Heart left ventricle (tissue), 16 donors: ENCODE measurements around the gene SLC25A3. TPM values are rescaled to one million over a fixed set of nuclear protein-coding genes. Genes with fewer than 3 reads are reported as not detected.

Source experiments
- ATAC-seq, 4 donors: fragments of 200-7000 bp; cut with Tn5 transposase; one replicate each; pipeline ENCODE4 v1.9.1; 2020 to 2022; ENCODE audit warnings: moderate library complexity in 4 of 4, mild to moderate bottlenecking in 3 of 4, moderate number of reproducible peaks in 1 of 4
- DNase-seq, 5 donors: peaks; one replicate each; pipeline ENCODE4 v3.0.0-alpha.2; 2020
- H3K27ac ChIP-seq, 12 donors: fragments of 200-600 bp; sonication (generic) in 4 of 12; one replicate each; pipeline versions ENCODE4 v1.5.0 to v1.8.0; 2016 to 2022; ENCODE audit warnings: mild to moderate bottlenecking in 2 of 12
- H3K27me3 ChIP-seq, 9 donors: fragments of 200-600 bp; sonication (generic) in 2 of 9; one replicate each; pipeline versions ENCODE4 v1.5.1 to v1.8.0; 2016 to 2022; ENCODE audit warnings: mild to moderate bottlenecking in 3 of 9
- H3K36me3 ChIP-seq, 9 donors: fragments of 200-600 bp; sonication (generic) in 2 of 9; one replicate each; pipeline versions ENCODE4 v1.5.0 to v1.8.0; 2018 to 2022; ENCODE audit warnings: mild to moderate bottlenecking in 2 of 9
- H3K4me1 ChIP-seq, 12 donors: fragments of 200-600 bp; sonication (generic) in 4 of 12; one replicate each; pipeline versions ENCODE4 v1.5.0 to v1.8.0; 2016 to 2022; ENCODE audit warnings: mild to moderate bottlenecking in 3 of 12
- H3K4me3 ChIP-seq, 12 donors: fragments of 200-600 bp; sonication (generic) in 4 of 12; one replicate each; pipeline versions ENCODE4 v1.5.0 to v1.8.0; 2017 to 2022; ENCODE audit warnings: mild to moderate bottlenecking in 9 of 12, moderate library complexity in 4 of 12
- H3K9me3 ChIP-seq, 12 donors: fragments of 200-600 bp; sonication (generic) in 4 of 12; one replicate each; pipeline versions ENCODE4 v1.5.0 to v1.8.0; 2016 to 2022; ENCODE audit warnings: mild to moderate bottlenecking in 1 of 12
- POLR2A ChIP-seq, 2 donors: fragments of 450-650 bp; IDR thresholded peaks; one replicate each; pipeline ENCODE4 v1.6.1; 2017; ENCODE audit warnings: antibody characterized with exemption in 2 of 2, mild to moderate bottlenecking in 2 of 2, moderate library complexity in 2 of 2
- WGBS, 4 donors: extraction: QIAGEN DNeasy Blood & Tissue Kit in 2 of 4; methylation state at CpG; one replicate each; pipeline versions ENCODE4 v1.1.5 to v1.1.7; 2013 to 2018; 5-methylcytosine and 5-hydroxymethylcytosine counted together
- intact Hi-C, 10 donors: fragments of 100-400 bp; cut with DNase I; formaldehyde crosslinking; loops; one replicate each; pipeline versions ENCODE4 v1.11.1 to v1.14.2; 2022
- polyA plus RNA-seq, 2 donors: library from polyadenylated mRNA; stranded (reverse); fragments of 200-250 nt; gene quantifications; one replicate each; pipeline ENCODE4 v1.2.3, GENCODE V29; 2013
- total RNA-seq, 9 donors: library from RNA; depleted of rRNA in 2 of 9; stranded (reverse); fragments of >200 nt in 2 of 9; fragmentation: NEBNext Ultra II Directional in 3 of 9; extraction: Animal tissue kit (Norgen Biotek cat#: 25700) in 3 of 9; gene quantifications; one replicate each; pipeline versions ENCODE4 v1.1.0 to v1.2.4, GENCODE V29; 2016 to 2023
- TF ChIP-seq, protein P1 (sequence below), 12 donors: fragments of 200-600 bp; sonication (generic) in 4 of 12; IDR thresholded peaks; one replicate each; pipeline versions ENCODE4 v1.5.0 to v1.8.0; 2018 to 2022; ENCODE audit warnings: antibody characterized with exemption in 12 of 12, mild to moderate bottlenecking in 5 of 12
- donor health status: ischemic (EF 13 %, LVEDD 7.1; RV severe dilation, severe dysfunction).
- donor health status: healthy with polysubstance abuse.
- donor health status: DM: no; HTN: yes; CAD: no.
- donor health status: DM: no; HTN: no; CAD: no.
- donor health status: ischemic (EF 25% LVEDD 6.9; RV normal size, moderate dysfunction).
- donor health status: ischemic (EF 25% LVEDD 5.7; RV mildly dilated, moderate dysfunction).
- donor health status: healthy.
- donor health status: DM: yes; HTN: yes; CAD: no.
- donor health status: ischemic (EF 35%, LVEDD 5.7; RV mildly dilated, moderate dysfunction).
- donor health status: nonischemic (EF 11% LVEDD 7.7; RV severe dilation, severe dysfunction).
- donor health status: DM: yes; HTN: yes; CAD: no.
- donor health status: PGD.
- donor health status: ischemic (EF 29% LVEDD 5.4; RV normal size, mild dysfunction).
- donor health status: nonischemic (EF 23%, LVEDD 6.1; RV moderate dilation, normal function).

The SLC25A3 gene
- total and polyA plus RNA-seq, 11 donors = 852 to 2,779 (median 1,563) TPM

DNA sequence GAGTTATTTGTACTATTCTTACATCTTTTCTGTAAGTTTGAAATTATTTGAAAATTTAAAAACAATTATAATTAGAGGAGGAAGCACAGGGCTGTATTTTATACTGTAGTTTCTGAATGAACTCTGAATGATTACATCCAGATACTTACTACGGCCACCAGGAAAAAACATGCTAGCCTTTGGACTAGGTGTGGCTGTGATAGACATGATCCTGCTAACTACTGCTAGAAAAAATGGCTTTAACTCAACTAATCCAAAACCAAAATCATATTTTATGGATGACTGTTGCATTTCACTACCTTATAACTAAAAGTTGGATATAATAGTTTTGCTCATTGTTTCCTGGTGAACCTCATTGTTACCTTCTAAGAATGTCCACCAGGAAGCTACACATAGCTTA lies 15.1 kb upstream of the SLC25A3 start:
- no peak for DNase-seq
- no peaks in the 10 kb centered on the region for H3K9me3 ChIP-seq
- H3K27ac ChIP-seq = no peak overlapping the region
- peaks cover 0 to 3% (median 0%) of the 10 kb centered on the region in 12 donors for H3K4me1 ChIP-seq
- TF ChIP-seq POLR2A (IDR thresholded peaks at IDR 0.05) = no peak
- TF ChIP-seq, protein P1, sequence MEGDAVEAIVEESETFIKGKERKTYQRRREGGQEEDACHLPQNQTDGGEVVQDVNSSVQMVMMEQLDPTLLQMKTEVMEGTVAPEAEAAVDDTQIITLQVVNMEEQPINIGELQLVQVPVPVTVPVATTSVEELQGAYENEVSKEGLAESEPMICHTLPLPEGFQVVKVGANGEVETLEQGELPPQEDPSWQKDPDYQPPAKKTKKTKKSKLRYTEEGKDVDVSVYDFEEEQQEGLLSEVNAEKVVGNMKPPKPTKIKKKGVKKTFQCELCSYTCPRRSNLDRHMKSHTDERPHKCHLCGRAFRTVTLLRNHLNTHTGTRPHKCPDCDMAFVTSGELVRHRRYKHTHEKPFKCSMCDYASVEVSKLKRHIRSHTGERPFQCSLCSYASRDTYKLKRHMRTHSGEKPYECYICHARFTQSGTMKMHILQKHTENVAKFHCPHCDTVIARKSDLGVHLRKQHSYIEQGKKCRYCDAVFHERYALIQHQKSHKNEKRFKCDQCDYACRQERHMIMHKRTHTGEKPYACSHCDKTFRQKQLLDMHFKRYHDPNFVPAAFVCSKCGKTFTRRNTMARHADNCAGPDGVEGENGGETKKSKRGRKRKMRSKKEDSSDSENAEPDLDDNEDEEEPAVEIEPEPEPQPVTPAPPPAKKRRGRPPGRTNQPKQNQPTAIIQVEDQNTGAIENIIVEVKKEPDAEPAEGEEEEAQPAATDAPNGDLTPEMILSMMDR (IDR thresholded peaks at IDR 0.05) = no peak
- H3K36me3 ChIP-seq = no peaks in the 10 kb centered on the region
- H3K4me3 ChIP-seq = no peak overlapping the region
- ATAC-seq = no peak
- intact Hi-C loops = no loop called here
- H3K27me3 ChIP-seq = no peaks in the 10 kb centered on the region
- WGBS, 4 donors = 87 to 92% (median 89%) methylated on average over 1 of the region's 1 CpG

DNA sequence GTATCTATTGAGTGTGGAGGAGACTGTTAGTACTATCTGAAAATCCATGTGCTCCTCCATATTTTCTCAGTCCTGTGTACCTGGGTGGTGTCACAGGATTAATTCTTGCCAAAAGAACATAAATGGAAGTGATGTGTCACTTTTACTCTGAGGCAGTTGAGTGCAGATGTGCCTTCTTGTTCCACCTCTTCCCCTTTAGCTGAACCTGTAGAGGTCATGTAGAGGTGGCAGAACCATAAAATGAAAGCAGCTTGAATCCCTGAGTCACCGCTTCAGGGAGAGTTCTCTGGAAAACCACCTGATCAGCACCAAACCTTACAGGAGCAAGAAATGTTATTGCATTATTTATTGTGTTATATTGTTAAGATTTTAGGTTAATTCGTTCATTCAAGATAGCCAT lies 14.7 kb upstream of the SLC25A3 start:
- no peak overlapping the region for H3K4me3 ChIP-seq
- H3K4me1 ChIP-seq = peaks cover 0 to 3% (median 0%) of the 10 kb centered on the region in 12 donors
- intact Hi-C loops = no loop called here
- H3K9me3 ChIP-seq = no peaks in the 10 kb centered on the region
- DNase-seq (no peak), ATAC-seq (no peak)
- H3K27ac ChIP-seq = no peak overlapping the region
- no peak for TF ChIP-seq POLR2A (IDR thresholded peaks at IDR 0.05)
- TF ChIP-seq, protein P1 (IDR thresholded peaks at IDR 0.05) = no peak
- H3K36me3 ChIP-seq = no peaks in the 10 kb centered on the region
- WGBS, 4 donors = 78 to 94% (median 90%) methylated on average over 2 of the region's 2 CpGs
- H3K27me3 ChIP-seq = no peaks in the 10 kb centered on the region

DNA sequence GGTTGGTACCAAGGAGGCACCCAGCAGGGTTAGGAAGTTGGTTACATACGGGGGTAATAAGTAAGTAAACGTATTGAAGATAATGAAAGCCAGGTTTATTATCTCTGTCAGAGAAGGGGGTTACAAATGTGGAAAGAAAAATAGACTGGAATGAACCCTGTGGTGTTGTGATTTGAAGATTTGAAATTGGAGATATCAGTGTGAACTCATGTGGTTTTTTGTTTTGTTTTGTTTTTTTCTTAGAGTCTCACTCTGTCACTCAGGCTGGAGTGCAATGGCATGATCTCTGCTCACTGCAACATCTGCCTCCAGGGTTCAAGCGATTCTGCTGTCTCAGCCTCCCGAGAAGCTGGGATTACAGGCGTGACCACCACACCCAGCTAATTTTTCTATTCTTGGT lies 14.1 kb upstream of the SLC25A3 start:
- no peak overlapping the region for H3K27ac ChIP-seq
- 85 to 87% (median 86%) methylated on average over 5 of the region's 5 CpGs for WGBS, 4 donors
- H3K36me3 ChIP-seq = no peaks in the 10 kb centered on the region
- H3K4me3 ChIP-seq = no peak overlapping the region
- ATAC-seq (no peak), DNase-seq (no peak)
- intact Hi-C loops = no loop called here
- H3K9me3 ChIP-seq = no peaks in the 10 kb centered on the region
- no peaks in the 10 kb centered on the region for H3K4me1 ChIP-seq
- no peak for TF ChIP-seq POLR2A (IDR thresholded peaks at IDR 0.05)
- TF ChIP-seq, protein P1 (IDR thresholded peaks at IDR 0.05) = no peak
- no peaks in the 10 kb centered on the region for H3K27me3 ChIP-seq

DNA sequence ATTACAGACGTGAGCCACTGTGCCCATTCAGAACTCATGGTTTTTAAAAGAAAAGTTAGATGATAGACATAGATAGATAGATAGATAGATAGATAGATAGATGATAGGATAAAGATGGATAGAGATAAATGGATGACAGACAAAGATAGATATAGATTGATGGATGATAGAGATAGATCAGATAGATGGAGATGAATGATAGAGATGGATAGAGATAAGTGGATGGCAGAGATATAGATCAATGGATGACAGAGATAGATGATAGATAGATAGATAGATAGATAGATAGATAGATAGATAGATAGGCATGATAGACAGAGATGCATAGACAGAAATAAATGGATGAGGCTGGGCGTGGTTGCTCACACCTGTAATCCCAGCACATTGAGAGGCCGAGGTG lies 13.7 kb upstream of the SLC25A3 start:
- Histone ChIP-seq H3K4me3 (no peak overlapping the region), H3K27ac (no peak overlapping the region), H3K36me3 (no peaks in the 10 kb centered on the region), H3K9me3 (no peaks in the 10 kb centered on the region), H3K27me3 (no peaks in the 10 kb centered on the region), H3K4me1 (no peaks in the 10 kb centered on the region)
- DNase-seq (no peak), ATAC-seq (no peak)
- WGBS, 4 donors = 91 to 97% (median 94%) methylated on average over 3 of the region's 3 CpGs
- no peak for TF ChIP-seq POLR2A (IDR thresholded peaks at IDR 0.05)
- TF ChIP-seq, protein P1 (IDR thresholded peaks at IDR 0.05) = no peak
- intact Hi-C loops = no loop called here
